NCI-H2196 treated with DMSO at 0.1 percent for 48 hours (cell line): Measurements from ENCODE around the gene FAM83C.

Experiments used
- DNase-seq: peaks from one replicate; lab custom pipeline; 2025; ENCODE audit not compliant: unreplicated experiment; lab: John Stamatoyannopoulos, UW

FAM83C gene

GRCh38 chr20:35300469-35301262 is 8.4 kb upstream of the FAM83C start:
- no peak for DNase-seq

DNA sequence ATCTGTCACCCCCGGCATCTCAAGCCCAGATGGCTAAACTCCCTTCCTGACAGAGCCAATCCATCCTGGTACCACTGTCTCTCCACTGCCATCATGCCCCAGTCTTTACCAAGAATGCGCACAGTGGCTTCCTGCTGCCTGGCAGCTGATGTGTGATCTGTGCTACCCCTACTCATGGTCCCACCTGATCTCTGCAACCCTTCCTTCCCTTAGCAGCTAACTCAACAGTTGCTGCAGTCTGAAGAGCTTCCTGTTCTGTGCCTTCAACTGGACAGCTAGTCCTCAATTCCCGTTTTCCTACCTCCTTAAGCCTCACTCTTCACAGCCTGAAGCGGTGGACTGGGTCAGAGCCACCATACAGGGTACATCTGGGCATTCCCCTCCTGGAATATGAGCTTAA is 7.6 kb upstream of the FAM83C start:
- no peak for DNase-seq

- no peak for DNase-seq
These were observed 6.0 kb upstream of the FAM83C start for GRCh38 chr20:35298264-35298663.

DNA sequence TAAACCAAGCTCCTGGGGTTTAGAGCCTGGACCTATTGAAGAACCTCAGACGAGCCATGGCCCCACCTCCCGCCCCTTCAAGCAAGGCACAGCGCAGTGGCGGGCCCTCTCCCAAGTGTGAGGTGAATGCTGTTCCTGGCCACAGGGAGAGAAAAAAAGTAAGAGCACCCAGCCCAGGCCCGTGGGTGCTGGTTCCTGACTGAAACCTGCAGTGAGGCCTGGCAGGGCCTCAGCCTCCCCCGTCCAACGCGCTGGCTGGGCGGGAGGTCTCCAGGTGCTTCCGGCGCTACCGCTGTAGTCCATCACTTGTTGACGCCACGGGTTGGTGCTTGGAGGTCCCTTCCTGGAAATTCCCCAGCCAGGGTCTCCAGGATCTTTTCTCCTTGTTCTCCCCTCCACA is 5.5 kb upstream of the FAM83C start:
- no peak for DNase-seq

GRCh38 chr20:35297155-35297554 is 4.9 kb upstream of the FAM83C start:
- DNase-seq, result no peak

DNA sequence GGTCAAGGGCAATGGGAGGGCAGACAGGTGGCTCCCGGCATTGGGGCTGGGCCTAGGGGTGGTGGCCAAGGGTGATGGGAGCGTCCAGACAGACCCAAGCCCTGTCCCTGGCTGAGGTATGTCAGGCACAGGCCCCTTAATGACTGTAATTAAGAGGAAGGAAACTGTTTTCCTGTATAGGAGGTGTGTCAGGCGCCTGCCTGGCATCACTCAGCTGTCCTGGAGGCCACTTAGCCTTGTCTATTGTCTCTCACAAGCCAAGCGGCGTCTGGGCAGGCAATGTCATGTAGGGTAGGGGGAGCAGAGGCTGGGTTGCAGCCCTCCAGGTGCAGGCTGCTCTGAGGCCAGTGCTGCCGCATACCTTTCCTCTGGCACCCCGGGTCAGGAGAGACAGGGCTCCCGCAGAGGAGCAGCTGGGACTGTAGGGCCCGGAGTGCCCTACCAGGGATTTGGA is 3.9 kb upstream of the FAM83C start:
- no peak for DNase-seq

DNA sequence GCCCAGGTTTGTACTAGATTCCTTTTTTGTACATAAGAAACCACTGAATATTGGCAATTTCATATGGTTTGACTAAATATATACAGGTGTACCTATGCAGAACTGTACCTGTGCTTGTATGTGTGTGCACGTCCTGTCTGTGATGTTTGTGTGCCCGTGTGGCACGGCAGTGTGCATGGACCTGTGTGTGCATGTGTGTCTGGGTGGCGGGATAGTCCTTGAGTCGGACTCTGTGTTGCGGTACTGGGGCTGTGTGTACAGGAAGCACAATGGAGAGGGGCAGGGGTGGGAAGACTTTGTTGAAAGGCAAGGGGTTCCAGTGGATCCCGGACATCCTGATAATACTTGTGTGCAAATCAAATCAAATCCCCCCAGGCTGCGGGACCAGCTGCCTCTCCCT is 3.4 kb upstream of the FAM83C start:
- DNase-seq, result no peak

- DNase-seq, result no peak
These were observed 2.8 kb upstream of the FAM83C start for GRCh38 chr20:35295058-35295457.

DNA sequence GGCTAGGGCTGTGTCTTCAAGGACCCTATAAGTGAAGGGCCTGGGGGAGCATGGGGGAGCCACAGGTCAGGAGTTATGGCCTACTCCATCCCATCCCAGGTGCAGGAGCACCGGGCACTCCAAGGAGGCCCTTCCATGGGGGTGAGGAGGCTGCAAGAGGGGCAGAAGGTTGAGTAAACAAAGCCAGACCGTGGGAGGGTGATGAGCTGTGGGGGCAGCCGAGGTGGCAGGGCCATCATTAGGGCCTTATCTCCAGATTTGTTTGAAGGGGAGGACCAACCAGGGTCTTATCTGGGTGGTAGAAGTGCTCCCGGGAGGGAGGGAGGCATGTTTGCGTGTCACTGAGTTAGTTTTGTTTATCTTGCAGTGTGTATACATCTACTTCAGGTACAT is 2.1 kb upstream of the FAM83C start:
- no peak for DNase-seq

GRCh38 chr20:35293303-35294292 is 1.4 kb upstream of the FAM83C start:
- no peak for DNase-seq

DNA sequence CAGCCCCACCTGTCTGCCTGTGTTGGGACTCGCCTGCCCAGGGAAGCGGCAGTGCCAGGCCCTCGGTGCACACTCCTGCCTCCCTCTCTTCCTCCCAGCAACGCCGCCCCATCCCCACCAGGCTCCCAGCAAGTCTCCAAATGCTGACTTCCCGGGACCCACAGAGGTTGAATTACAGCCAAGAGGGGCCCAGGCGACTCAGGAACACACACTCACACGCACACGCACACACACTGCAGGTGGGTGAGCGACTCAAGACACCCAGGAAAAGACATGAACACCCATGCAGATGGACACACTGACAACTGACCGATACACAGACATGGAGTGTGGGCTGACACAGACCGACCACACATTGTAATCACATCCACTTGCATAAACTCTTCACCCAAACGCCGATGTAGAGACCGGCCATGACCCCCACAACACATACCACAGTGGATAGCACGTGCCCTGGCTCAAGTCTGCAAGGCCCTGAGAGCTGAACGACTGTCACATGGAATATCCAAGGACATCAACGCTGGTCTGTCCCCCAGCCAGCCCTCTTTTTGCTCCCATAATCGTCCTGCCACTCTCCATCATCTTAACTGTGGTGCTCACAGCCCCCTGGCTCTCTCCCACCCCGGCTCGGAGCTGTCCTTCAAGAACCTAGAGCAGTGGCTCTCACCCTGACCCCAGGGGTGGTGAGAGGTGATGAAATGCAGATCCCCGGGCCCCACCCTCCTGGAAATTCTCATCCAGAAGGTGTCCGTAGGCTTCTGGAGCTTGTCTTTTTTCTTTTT is 470 bp upstream of the FAM83C start:
- no peak for DNase-seq

GRCh38 chr20:35290887-35291417 is 1.3 kb downstream of the FAM83C start:
- no peak for DNase-seq

DNA sequence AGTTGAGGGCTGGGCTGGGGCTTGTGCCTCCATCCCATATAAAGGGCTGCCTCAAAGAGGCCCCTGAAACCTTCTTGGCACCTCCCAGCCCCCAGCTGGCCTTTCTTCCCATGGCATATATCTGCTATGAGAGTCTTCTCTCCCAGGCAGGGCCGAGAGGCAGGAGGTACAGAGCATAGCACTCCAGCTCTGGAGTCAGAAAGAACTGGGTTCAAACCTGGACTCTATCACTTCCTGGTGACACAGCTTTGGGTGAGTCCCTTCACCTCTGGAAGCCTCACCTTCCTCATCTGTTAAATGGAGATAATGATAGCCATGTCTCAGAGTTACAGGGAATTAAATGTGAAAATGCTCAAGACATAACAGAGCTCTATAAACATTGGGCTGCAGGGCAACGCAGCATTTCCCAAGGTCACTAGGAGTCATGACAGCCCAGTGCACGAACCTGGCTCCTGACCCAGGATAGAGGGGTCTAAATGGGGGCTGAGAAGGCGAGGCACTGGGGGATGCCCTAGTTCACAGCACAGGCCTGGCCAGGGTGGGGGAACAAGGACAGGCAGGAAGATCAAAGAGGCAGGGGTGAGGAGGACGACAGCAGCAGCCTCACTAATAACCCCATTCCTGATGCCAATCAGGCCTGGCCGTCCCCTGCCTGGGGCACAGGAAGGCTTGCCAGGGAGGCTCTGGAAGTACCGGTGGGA is 1.9 kb downstream of the FAM83C start:
- DNase-seq, result no peak

GRCh38 chr20:35288325-35289060 is 3.7 kb downstream of the FAM83C start:
- no peak for DNase-seq

DNA sequence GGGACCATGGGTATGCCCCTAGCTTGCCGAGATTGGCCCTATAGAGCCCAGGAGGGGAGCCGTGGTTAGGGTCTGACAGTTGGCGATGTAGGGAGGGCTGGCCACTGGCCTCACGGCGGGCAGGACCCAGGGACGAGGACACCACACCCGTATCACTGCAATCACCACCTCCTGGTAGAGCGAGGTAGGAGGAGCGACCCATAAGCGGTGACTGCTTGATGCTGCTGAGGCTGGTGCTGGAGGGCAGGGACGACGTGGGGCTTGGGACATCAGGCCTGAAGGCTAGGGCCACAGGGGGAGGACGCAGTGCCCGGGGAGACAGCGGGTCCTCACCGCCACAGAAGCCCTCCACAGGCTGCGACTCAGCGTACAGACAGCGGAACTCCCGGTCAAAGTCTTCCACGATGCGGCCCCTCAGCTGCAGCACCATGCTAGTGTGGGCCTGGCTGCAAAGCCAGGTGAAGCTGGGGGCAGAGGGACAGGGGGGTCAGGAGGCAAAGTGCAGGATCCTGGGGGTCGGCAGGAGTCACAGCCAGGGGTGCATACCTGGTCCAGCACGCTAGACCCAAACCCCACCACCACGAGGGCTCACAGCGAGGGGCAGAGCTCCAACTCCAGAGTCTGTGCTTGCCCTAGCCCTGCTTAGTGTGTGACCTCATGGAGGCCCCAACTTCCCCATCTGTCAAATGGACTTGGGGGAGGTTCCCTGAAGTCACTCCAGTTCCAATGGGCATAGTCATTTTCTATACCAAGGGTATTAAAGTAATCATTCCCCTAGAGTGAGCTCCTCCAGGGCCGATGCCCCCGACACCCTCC is 4.5 kb downstream of the FAM83C start:
- no peak for DNase-seq

DNA sequence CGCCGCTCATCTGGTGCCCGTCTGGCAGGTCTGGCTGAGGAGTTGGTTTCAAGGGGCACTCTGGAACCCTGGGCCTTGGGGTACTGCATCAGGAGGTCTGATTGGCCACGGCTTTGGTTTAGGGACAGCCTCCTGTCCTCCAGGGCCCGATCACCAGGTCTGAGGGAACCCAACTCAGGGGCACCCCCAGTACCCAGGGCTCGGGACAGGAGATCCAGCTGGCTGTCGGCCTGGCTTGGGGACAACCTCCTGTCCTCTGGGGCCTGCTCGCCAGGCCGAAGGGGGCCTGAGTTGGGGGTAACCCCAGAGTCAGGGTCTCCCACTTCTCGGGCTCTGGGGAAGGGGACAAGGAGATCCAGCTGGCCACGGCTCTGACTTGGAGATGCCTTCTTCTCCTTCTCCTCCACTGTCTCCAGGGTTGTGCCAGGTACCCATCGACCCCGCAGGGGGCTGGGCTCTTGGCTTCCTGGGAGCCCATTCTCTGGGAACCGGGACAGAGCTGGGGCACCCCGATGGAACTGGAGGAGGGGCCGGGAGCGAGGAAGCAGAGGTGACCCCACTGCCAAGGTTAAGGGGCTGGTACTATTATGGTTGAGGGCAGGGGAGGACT is 5.2 kb downstream of the FAM83C start:
- DNase-seq, result no peak

DNA sequence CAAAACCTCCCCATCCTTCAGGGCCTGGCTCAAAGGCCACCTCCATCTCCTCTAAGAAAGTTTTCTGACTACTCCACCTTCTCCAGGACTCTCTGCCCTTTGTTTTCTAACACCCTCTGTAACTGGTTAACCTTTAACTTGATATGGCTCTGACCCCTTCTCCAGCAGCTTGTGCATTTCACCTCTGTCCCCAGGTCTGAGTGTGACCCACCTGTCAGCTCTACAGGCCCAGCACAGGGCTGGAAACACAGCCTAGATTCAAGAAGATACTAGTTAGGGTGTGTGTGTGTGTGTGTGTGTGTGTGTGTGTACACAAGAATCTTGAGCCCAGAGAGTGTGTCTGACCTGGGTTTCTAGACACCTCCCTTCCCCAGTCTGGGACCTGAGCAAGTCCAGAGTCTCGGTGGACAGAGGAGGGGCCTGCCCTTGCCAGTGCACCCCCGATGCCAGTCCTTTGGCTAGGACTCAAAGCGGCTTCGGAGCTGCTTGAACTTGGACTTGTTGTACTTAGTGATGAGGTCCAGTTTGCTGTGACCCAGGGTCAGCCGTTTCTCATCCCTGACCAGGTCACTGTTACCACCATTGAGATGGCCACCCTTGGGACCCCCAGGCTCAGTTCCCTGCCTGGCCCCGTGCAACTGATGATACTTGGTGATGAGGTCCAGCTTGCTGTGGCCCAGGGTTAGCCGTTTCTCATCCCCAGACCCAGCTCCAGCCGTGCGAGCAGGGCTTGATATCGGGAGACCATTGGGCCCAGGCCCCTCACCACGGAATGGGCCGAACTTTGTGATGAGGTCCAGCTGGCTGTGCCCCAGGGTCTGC is 5.9 kb downstream of the FAM83C start:
- no peak for DNase-seq

GRCh38 chr20:35285806-35286076 is 6.5 kb downstream of the FAM83C start:
- no peak for DNase-seq
